ENCODE data around the gene RETREG2.
A peak's percentile ranks its signal among the peaks of the same experiment; 100 is the strongest.

RETREG2 gene

GRCh38 chr2:219140722-219141121, 37.4 kb upstream of the RETREG2 start:
- H3K27ac ChIP-seq: no peak overlapping the region
- TF ChIP-seq ZFX (IDR thresholded peaks at IDR 0.05; ENCODE audit: borderline replicate concordance): no peak
- TF ChIP-seq, protein P1, sequence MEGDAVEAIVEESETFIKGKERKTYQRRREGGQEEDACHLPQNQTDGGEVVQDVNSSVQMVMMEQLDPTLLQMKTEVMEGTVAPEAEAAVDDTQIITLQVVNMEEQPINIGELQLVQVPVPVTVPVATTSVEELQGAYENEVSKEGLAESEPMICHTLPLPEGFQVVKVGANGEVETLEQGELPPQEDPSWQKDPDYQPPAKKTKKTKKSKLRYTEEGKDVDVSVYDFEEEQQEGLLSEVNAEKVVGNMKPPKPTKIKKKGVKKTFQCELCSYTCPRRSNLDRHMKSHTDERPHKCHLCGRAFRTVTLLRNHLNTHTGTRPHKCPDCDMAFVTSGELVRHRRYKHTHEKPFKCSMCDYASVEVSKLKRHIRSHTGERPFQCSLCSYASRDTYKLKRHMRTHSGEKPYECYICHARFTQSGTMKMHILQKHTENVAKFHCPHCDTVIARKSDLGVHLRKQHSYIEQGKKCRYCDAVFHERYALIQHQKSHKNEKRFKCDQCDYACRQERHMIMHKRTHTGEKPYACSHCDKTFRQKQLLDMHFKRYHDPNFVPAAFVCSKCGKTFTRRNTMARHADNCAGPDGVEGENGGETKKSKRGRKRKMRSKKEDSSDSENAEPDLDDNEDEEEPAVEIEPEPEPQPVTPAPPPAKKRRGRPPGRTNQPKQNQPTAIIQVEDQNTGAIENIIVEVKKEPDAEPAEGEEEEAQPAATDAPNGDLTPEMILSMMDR (IDR thresholded peaks at IDR 0.05): no peak

GRCh38 chr2:219142329-219142728, 35.7 kb upstream of the RETREG2 start:
- no peak overlapping the region for H3K27ac ChIP-seq
- no peak for TF ChIP-seq ZFX (IDR thresholded peaks at IDR 0.05; ENCODE audit: borderline replicate concordance)
- TF ChIP-seq, protein P1 (IDR thresholded peaks at IDR 0.05): no peak

DNA sequence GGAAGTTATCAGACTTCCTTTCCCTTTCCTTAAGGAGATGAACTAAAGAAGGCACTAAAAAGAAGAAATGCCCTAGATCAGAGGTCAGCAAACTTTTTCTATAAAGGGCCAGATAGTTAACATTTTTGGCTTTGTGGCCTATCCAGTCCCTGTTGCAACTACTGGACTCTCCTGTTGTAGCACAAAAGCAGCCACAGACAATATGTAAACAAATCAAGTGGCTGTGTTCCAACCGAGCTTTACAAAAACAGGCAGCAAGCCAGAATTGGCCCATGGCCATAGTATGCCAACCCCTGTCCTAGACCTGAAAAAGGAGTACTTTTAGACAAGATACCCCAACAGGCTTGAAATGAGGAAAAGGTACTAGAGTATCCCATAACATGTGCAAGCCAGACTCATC, 28.4 kb upstream of the RETREG2 start:
- TF ChIP-seq, protein P1 (IDR thresholded peaks at IDR 0.05): no peak
- no peak for TF ChIP-seq ZFX (IDR thresholded peaks at IDR 0.05; ENCODE audit: borderline replicate concordance)
- H3K27ac ChIP-seq: no peak overlapping the region

- no peak overlapping the region for H3K27ac ChIP-seq
- no peak for TF ChIP-seq ZFX (IDR thresholded peaks at IDR 0.05; ENCODE audit: borderline replicate concordance)
- TF ChIP-seq, protein P1 (IDR thresholded peaks at IDR 0.05): peak; percentile 41
Measured at GRCh38 chr2:219155054-219155644, 22.9 kb upstream of the RETREG2 start.

- TF ChIP-seq ZFX (IDR thresholded peaks at IDR 0.05; ENCODE audit: borderline replicate concordance): no peak
- TF ChIP-seq, protein P1 (IDR thresholded peaks at IDR 0.05): no peak
Measured at GRCh38 chr2:219157396-219157795, 20.7 kb upstream of the RETREG2 start.

DNA sequence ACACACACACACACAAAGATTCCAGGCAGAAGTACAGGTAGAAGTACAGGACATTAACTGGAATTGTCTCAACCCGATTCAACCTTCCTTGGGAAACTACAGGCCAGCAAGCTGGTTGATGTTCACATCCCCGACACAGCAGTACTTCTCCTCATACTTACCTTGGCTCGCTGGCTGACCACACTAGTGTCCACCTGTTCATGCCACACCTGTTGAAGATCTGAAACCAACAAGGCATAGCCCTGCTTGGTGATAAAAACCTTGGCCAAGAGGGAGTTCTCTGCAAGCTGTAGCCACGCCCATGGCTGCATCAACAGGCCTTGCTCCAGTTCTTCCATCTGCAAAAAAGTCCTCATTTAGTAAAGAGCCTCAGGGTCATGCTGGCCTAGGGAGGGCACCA, 20.1 kb upstream of the RETREG2 start:
- TF ChIP-seq, protein P1 (IDR thresholded peaks at IDR 0.05): no peak
- no peak for TF ChIP-seq ZFX (IDR thresholded peaks at IDR 0.05; ENCODE audit: borderline replicate concordance)
- no peak overlapping the region for H3K27ac ChIP-seq

More at GRCh38 chr2:219157396-219157795, 20.7 kb upstream of the RETREG2 start:
- no peak overlapping the region for H3K27ac ChIP-seq

DNA sequence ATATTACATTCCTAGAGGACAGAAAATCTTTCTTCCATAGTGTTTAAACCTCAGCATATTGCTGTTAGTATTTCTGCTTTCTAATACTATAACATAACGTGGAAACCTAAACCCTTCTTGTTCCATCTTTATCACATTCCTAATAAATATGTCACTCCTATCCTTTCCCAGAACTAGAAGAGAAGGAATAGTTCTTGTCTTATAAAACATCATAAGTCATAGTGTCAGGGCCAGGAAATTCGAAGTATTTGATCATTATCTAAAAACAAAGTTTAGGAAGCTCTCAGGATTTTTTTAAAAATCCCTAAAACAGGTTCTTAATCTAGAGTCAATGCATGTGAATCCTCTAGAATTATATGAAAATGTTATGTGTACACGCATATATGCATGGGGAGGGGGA, 19.5 kb upstream of the RETREG2 start:
- H3K27ac ChIP-seq: no peak overlapping the region
- TF ChIP-seq ZFX (IDR thresholded peaks at IDR 0.05; ENCODE audit: borderline replicate concordance): no peak
- TF ChIP-seq, protein P1 (IDR thresholded peaks at IDR 0.05): no peak
